Chondrocyte (in vitro differentiated cells): ENCODE results near the gene BAG3. TPM values are rescaled to one million over a fixed set of nuclear protein-coding genes. Genes with fewer than 3 reads are reported as not detected.

ENCODE experiments used
- DNase-seq: peaks from one replicate; pipeline ENCODE4 v3.0.0; 2021; ENCODE audit warnings: mixed read lengths, low spot score
- H3K27ac Mint-ChIP-seq: one replicate; pipeline ENCODE4 v1.8.0; 2021; ENCODE audit warnings: mild to moderate bottlenecking, moderate library complexity, mixed read lengths; ENCODE audit not compliant: unreplicated experiment
- H3K27me3 Mint-ChIP-seq: 2 replicates; pipeline ENCODE4 v1.8.0; 2021; ENCODE audit warnings: low read depth, mixed read lengths
- H3K36me3 Mint-ChIP-seq: 2 replicates; pipeline ENCODE4 v1.8.0; 2021; ENCODE audit warnings: low read depth, mixed read lengths
- H3K4me1 Mint-ChIP-seq: 2 replicates; pipeline ENCODE4 v1.8.0; 2021; ENCODE audit warnings: low read depth, mild to moderate bottlenecking, mixed read lengths
- H3K4me3 Mint-ChIP-seq: one replicate; pipeline ENCODE4 v1.8.0; 2021; ENCODE audit warnings: mild to moderate bottlenecking, moderate library complexity, mixed read lengths; ENCODE audit not compliant: unreplicated experiment
- H3K9me3 Mint-ChIP-seq: 2 replicates; pipeline ENCODE4 v1.8.0; 2021; ENCODE audit warnings: low read depth, mixed read lengths
- total RNA-seq: library from RNA; stranded (reverse); gene quantifications from 3 replicates; pipeline ENCODE4 v1.2.1, GENCODE V29; 2021
- TF ChIP-seq, protein P1 (sequence below): fragments of 200-600 bp; sonication (generic); IDR thresholded peaks from 2 replicates; pipeline ENCODE4 v1.5.0; 2021; ENCODE audit warnings: antibody characterized with exemption, mild to moderate bottlenecking, moderate library complexity

The BAG3 gene
- total RNA-seq, 1 donor from 2014 or later, result 62.0 TPM

DNA sequence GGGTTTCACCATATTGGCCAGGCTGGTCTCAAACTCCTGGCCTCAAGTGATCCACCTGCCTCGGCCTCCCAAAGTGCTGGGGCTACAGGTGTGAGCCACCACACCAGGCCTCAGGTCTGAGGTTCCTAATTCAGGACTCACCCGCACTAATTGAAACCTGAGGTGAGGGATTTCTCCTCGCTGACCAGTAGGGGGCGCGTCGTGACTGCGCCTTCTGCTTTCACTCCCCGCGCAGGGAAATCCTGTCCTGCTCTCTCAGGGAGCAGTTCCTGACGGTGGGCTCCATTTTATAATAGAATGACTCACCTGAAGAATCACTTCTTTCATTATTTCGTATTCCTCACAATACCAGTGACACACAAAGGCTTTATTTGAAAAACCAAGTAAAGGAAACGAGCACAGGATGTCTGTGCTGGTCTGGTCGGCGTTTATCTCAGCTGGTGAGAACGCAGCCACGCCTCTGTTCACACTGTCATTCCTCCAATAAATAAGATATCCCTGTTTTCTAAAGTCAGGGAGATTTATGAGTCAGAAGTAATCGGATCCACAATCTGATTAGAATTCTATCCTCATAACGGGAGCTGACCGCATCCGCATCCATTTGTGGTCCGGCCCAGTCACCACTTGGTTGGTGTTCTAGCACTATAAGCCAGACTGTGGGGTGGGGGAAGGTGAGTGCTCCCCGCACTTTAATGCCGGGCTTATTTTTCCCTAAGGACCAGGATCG, 35.4 kb downstream of the BAG3 start:
- Mint-ChIP-seq H3K27me3 (no peaks in the 10 kb centered on the region), H3K9me3 (no peaks in the 10 kb centered on the region), H3K36me3 (no peaks in the 10 kb centered on the region), H3K4me3 (peak overlapping the region; percentile 19), H3K27ac (peak overlapping the region; percentile 53), H3K4me1 (peaks cover 25% of the 10 kb centered on the region)
- DNase-seq, result no peak
- TF ChIP-seq, protein P1, sequence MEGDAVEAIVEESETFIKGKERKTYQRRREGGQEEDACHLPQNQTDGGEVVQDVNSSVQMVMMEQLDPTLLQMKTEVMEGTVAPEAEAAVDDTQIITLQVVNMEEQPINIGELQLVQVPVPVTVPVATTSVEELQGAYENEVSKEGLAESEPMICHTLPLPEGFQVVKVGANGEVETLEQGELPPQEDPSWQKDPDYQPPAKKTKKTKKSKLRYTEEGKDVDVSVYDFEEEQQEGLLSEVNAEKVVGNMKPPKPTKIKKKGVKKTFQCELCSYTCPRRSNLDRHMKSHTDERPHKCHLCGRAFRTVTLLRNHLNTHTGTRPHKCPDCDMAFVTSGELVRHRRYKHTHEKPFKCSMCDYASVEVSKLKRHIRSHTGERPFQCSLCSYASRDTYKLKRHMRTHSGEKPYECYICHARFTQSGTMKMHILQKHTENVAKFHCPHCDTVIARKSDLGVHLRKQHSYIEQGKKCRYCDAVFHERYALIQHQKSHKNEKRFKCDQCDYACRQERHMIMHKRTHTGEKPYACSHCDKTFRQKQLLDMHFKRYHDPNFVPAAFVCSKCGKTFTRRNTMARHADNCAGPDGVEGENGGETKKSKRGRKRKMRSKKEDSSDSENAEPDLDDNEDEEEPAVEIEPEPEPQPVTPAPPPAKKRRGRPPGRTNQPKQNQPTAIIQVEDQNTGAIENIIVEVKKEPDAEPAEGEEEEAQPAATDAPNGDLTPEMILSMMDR, result peak; percentile 98

DNA sequence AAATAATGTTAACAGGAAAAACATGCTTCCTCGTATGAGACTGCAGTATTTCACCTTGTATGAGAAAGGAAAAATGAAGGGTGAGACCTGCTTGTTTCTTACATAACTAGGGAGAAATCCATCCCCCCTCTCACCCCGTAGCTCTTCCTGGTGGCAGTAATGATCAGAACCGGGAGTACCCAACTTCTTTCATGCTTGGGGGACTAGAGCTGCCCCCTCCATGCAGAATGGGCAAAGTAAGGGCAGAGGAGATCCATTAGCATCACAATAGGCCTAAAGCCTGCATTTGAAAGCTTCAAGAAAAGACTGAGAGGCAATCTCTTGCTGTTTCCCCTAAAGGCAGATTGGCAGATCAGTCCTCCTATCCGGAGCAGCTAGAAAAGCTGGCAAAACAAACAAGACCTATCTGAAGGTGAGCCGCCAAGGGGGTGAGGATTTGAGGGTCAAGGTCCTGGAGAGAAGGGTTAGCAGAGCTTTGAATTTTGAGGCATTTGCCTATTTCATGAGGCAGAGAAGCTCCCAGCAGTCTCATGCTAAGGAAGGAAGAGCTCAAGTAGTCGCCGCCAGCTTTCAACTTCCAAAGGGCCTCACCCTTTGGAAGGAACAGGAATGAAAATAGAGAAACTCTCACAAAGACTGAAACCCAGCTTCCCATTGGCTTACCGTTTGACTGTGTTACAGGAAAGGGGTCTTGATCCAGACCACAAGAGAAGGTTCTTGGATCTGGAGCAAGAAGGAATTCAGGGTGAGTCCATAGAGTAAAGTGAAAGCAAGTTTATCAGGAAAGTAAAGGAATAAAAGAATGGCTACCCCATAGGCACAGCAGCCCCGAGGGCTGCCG, 36.2 kb downstream of the BAG3 start:
- H3K27me3 Mint-ChIP-seq, result no peaks in the 10 kb centered on the region
- peak overlapping the region; percentile 53 for H3K27ac Mint-ChIP-seq

DNA sequence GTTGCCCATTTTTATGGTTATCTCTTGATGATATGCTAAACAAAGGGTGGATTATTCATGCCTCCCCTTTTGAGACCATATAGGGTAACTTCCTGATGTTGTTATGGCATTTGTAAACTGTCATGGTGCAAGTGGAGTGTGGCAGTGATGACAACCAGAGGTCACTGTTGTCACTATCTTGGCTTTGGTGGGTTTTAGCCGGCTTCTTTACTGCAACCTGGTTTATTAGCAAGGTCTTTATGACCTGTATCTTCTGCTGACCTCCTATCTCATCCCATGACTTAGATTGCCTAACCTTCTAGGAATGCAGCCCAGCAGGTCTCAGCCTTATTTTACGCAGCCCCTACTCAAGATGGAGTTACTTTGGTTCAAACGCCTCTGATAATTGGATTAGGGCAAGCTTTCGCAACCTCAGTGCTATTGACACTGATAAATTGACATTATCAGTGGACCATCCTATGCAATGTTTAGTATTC, 36.9 kb downstream of the BAG3 start:
- H3K9me3 Mint-ChIP-seq, result no peaks in the 10 kb centered on the region
- no peak overlapping the region for H3K4me3 Mint-ChIP-seq
- H3K36me3 Mint-ChIP-seq, result no peaks in the 10 kb centered on the region
- TF ChIP-seq, protein P1, result peak; percentile 27
- no peak for DNase-seq
- peaks cover 14% of the 10 kb centered on the region for H3K4me1 Mint-ChIP-seq
- no peaks in the 10 kb centered on the region for H3K27me3 Mint-ChIP-seq
- H3K27ac Mint-ChIP-seq, result no peak overlapping the region

More for the DNA sequence above, 36.2 kb downstream of the BAG3 start:
- Mint-ChIP-seq H3K4me3 (peak overlapping the region; percentile 19), H3K9me3 (no peaks in the 10 kb centered on the region), H3K4me1 (peaks cover 18% of the 10 kb centered on the region), H3K36me3 (no peaks in the 10 kb centered on the region)
- TF ChIP-seq, protein P1, result no peak
- DNase-seq, result no peak

DNA sequence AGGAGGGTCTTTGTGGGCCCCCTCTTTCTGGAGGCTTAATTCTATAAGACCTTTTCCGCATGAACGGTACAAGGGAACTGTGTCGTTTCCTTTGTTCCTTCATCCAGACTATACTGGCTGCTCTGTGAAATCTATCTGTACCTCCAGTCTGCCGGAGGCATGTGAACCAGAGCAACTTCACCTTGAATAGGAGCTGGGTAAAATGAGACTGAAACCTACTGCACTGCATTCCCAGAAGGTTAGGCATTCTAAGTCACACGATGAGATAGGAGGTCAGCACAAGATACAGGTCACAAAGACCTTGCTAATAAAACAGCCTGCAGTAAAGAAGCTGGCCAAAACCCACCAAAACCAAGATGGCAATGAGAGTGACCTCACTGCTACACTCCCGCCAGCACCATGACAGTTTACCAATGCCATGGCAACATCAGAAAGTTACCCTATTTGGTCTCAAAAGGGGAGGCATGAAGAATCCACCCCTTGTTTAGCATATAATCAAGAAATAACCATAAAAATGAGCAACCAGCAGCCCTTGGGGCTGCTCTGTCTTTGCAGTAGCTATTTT, 37.9 kb downstream of the BAG3 start:
- Mint-ChIP-seq H3K36me3 (no peaks in the 10 kb centered on the region), H3K4me1 (peaks cover 16% of the 10 kb centered on the region), H3K27me3 (no peaks in the 10 kb centered on the region), H3K27ac (no peak overlapping the region), H3K4me3 (no peak overlapping the region), H3K9me3 (no peaks in the 10 kb centered on the region)
- TF ChIP-seq, protein P1, result no peak
- DNase-seq, result no peak

- Mint-ChIP-seq H3K4me3 (no peak overlapping the region), H3K27me3 (no peaks in the 10 kb centered on the region), H3K9me3 (no peaks in the 10 kb centered on the region), H3K36me3 (no peaks in the 10 kb centered on the region), H3K4me1 (peaks cover 12% of the 10 kb centered on the region), H3K27ac (no peak overlapping the region)
- TF ChIP-seq, protein P1, result no peak
- DNase-seq, result no peak
Observed at GRCh38 chr10:119691726-119692125, 40.5 kb downstream of the BAG3 start.
